B cell (primary cell): ENCODE results near the gene INSC. TPM values are rescaled to one million over a fixed set of nuclear protein-coding genes. Genes with fewer than 3 reads are reported as not detected.

Experiments used
- ATAC-seq: fragments of 200-7000 bp; cut with Tn5 transposase; one replicate; pipeline ENCODE4 v1.10.0; 2021; ENCODE audit warnings: low read depth, mild to moderate bottlenecking, moderate number of reproducible peaks, moderate library complexity
- CTCF ChIA-PET: fragments of 350-600 bp; sonication (Branson Sonifier 250); formaldehyde crosslinking; loops from one replicate; lab custom pipeline; 2021; ENCODE audit warnings: antibody characterized with exemption, inconsistent platforms; lab: Charles Lee
- POLR2A ChIA-PET: fragments of 350-600 bp; sonication (Branson Sonifier 250); formaldehyde crosslinking; loops from one replicate; lab custom pipeline; 2021; ENCODE audit warnings: antibody characterized with exemption; lab: Charles Lee
- DNase-seq: peaks from one replicate; pipeline ENCODE4 v3.0.0; 2013
- H2AFZ ChIP-seq: 2 replicates; pipeline ENCODE4 v1.6.1; 2012; ENCODE audit warnings: mild to moderate bottlenecking, low read depth, low read length; ENCODE audit not compliant: insufficient read depth, poor library complexity, severe bottlenecking
- H3K27ac ChIP-seq, 2 donors: 1 replicate in 1 of 2; 2 replicates in 1 of 2; pipeline ENCODE4 v1.5.1; 2012 to 2013; ENCODE audit warnings: low read length in 2 of 2, mild to moderate bottlenecking in 2 of 2, moderate library complexity in 1 of 2
- H3K27me3 ChIP-seq, 4 experiments: fragments of 200-600 bp in 1 of 4; sonication (generic) in 1 of 4; replicated peaks in 1 of 4; 1 replicate in 2 of 4; 2 replicates in 2 of 4; pipeline versions ENCODE4 v1.6.1 to v1.7.0; 2013 to 2016; ENCODE audit warnings: low read length in 3 of 4, mild to moderate bottlenecking in 2 of 4, mixed read lengths in 1 of 4, moderate library complexity in 1 of 4; ENCODE audit not compliant: insufficient read depth in 4 of 4, control insufficient read depth in 3 of 4; ENCODE audit errors: control extremely low read depth in 1 of 4
- H3K36me3 ChIP-seq, 2 experiments: replicated peaks in 1 of 2; 1 replicate in 1 of 2; 2 replicates in 1 of 2; pipeline versions ENCODE4 v1.6.1 to v1.7.1; 2013; ENCODE audit warnings: low read length in 1 of 2; ENCODE audit not compliant: insufficient read depth in 2 of 2, control insufficient read depth in 1 of 2; ENCODE audit errors: control extremely low read depth in 1 of 2, extremely low read depth in 1 of 2
- H3K4me1 ChIP-seq, 2 donors: fragments of 200-600 bp in 1 of 2; sonication (generic) in 1 of 2; 1 replicate in 1 of 2; 2 replicates in 1 of 2; pipeline versions ENCODE4 v1.5.1 to v1.6.1; 2013 to 2017; ENCODE audit warnings: low read length in 2 of 2; ENCODE audit not compliant: control insufficient read depth in 2 of 2, insufficient read depth in 2 of 2
- H3K4me2 ChIP-seq: replicated peaks from 2 replicates; pipeline ENCODE3; 2012; ENCODE audit warnings: mild to moderate bottlenecking, low read depth, low read length; ENCODE audit not compliant: poor library complexity, severe bottlenecking
- H3K4me3 ChIP-seq, 5 experiments: fragments of 200-600 bp in 1 of 5; sonication (generic) in 1 of 5; 1 replicate in 3 of 5; 2 replicates in 2 of 5; pipeline versions ENCODE4 v1.5.1 to v1.7.0; 2011 to 2016; ENCODE audit warnings: low read length in 4 of 5, mild to moderate bottlenecking in 4 of 5, low read depth in 2 of 5, control low read depth in 1 of 5, moderate library complexity in 1 of 5; ENCODE audit not compliant: insufficient read depth in 1 of 5; ENCODE audit errors: control extremely low read depth in 1 of 5, extremely low read depth in 1 of 5
- H3K79me2 ChIP-seq: fragments of 200-600 bp; sonication (generic); one replicate; pipeline ENCODE4 v1.6.0; 2016; ENCODE audit warnings: low read length; ENCODE audit not compliant: control insufficient read depth, insufficient read depth
- H3K9ac ChIP-seq: fragments of 200-600 bp; sonication (generic); 2 replicates; pipeline ENCODE4 v1.6.1; 2017; ENCODE audit warnings: mild to moderate bottlenecking, low read length, moderate library complexity
- H3K9me3 ChIP-seq, 3 donors: one replicate each; pipeline versions ENCODE4 v1.6.1 to v1.7.1; 2013; ENCODE audit warnings: low read length in 2 of 3; ENCODE audit not compliant: control insufficient read depth in 2 of 3, insufficient read depth in 1 of 3; ENCODE audit errors: control extremely low read depth in 1 of 3
- H4K20me1 ChIP-seq: 2 replicates; pipeline ENCODE4 v1.6.0; 2012; ENCODE audit warnings: mild to moderate bottlenecking, low read length; ENCODE audit not compliant: insufficient read depth, control insufficient read depth, poor library complexity, severe bottlenecking
- H3K27ac Mint-ChIP-seq: one replicate; pipeline ENCODE4 v1.8.0; 2021; ENCODE audit warnings: mixed read lengths
- H3K27me3 Mint-ChIP-seq: one replicate; pipeline ENCODE4 v1.8.0; 2021; ENCODE audit warnings: mixed read lengths
- H3K4me1 Mint-ChIP-seq: one replicate; pipeline ENCODE4 v1.8.0; 2021; ENCODE audit warnings: mixed read lengths
- H3K4me3 Mint-ChIP-seq: one replicate; pipeline ENCODE4 v1.8.0; 2021; ENCODE audit warnings: mixed read lengths
- H3K9me3 Mint-ChIP-seq: one replicate; pipeline ENCODE4 v1.8.0; 2022; ENCODE audit warnings: mixed read lengths; ENCODE audit not compliant: insufficient read depth
- EZH2 ChIP-seq: IDR thresholded peaks from 2 replicates; pipeline ENCODE4 v1.6.1; 2012; ENCODE audit warnings: borderline replicate concordance, low read depth, mild to moderate bottlenecking, moderate library complexity, low read length; ENCODE audit not compliant: insufficient read depth, poor library complexity, severe bottlenecking
- WGBS: methylation state at CpG from one replicate; pipeline ENCODE4 v1.1.5; 2013; ENCODE audit warnings: missing lambda C conversion rate; ENCODE audit not compliant: insufficient coverage; 5-methylcytosine and 5-hydroxymethylcytosine counted together
- intact Hi-C: fragments of 100-400 bp; cut with micrococcal nuclease; formaldehyde crosslinking; loops from one replicate; pipeline ENCODE4 v1.10.0; 2022
- polyA plus RNA-seq: library from polyadenylated mRNA; depleted of rRNA; stranded (reverse); fragments of >200 nt; gene quantifications from 2 replicates; pipeline ENCODE4 v1.2.3, GENCODE V29; 2012
- total RNA-seq, 2 donors: library from RNA; stranded (reverse); fragments of 120-200 nt in 1 of 2; gene quantifications; 1 replicate in 1 of 2; 2 replicates in 1 of 2; pipeline versions ENCODE4 v1.2.3 to v1.2.4, GENCODE V29; 2013 to 2022
- TF ChIP-seq, protein P1 (sequence below): fragments of 200-600 bp; IDR thresholded peaks from one replicate; pipeline ENCODE4 v1.8.0; 2022; ENCODE audit warnings: antibody characterized with exemption, mild to moderate bottlenecking

INSC gene
- total and polyA plus RNA-seq, 2 donors (not counting 1 experiment from before 2014, with no cell fraction given), result 0.10 TPM; not detected in 1

DNA sequence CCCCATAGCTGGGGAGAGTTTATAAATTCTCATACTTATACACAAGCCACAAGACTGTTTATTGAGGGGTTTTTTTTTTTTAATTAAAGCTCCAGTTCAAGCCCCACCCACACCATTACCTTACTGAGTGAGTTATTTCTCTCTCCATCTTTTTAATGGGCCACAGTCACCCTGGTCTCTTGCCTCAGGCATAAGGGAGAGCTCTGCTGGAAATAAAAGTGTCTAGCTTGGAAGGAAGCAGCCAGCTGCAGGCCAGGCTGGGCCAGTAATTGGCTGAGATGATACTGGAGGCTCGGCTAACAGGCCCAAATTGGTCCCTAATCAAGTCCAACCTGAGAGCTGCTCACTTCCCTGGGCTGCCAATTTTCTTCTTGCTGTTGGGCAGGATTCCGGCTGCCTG, 174.1 kb downstream of the INSC start:
- Mint-ChIP-seq H3K27me3 (peaks cover 4% of the 10 kb centered on the region), H3K4me3 (no peak overlapping the region), H3K27ac (no peak overlapping the region), H3K9me3 (no peaks in the 10 kb centered on the region), H3K4me1 (no peaks in the 10 kb centered on the region)
- intact Hi-C loops, result no loop called here
- H4K20me1 ChIP-seq, result no peaks in the 10 kb centered on the region
- H3K9me3 ChIP-seq, result no peaks in the 10 kb centered on the region
- DNase-seq (no peak), ATAC-seq (no peak)
- H3K4me1 ChIP-seq, result no peaks in the 10 kb centered on the region
- 91% methylated on average over 1 of the region's 2 CpGs for WGBS
- no peak overlapping the region for H3K27ac ChIP-seq
- H3K79me2 ChIP-seq, result no peaks in the 10 kb centered on the region
- H2AFZ ChIP-seq, result no peak overlapping the region
- no peaks in the 10 kb centered on the region for H3K36me3 ChIP-seq
- H3K9ac ChIP-seq, result no peak overlapping the region
- TF ChIP-seq EZH2, result no peak
- TF ChIP-seq, protein P1, sequence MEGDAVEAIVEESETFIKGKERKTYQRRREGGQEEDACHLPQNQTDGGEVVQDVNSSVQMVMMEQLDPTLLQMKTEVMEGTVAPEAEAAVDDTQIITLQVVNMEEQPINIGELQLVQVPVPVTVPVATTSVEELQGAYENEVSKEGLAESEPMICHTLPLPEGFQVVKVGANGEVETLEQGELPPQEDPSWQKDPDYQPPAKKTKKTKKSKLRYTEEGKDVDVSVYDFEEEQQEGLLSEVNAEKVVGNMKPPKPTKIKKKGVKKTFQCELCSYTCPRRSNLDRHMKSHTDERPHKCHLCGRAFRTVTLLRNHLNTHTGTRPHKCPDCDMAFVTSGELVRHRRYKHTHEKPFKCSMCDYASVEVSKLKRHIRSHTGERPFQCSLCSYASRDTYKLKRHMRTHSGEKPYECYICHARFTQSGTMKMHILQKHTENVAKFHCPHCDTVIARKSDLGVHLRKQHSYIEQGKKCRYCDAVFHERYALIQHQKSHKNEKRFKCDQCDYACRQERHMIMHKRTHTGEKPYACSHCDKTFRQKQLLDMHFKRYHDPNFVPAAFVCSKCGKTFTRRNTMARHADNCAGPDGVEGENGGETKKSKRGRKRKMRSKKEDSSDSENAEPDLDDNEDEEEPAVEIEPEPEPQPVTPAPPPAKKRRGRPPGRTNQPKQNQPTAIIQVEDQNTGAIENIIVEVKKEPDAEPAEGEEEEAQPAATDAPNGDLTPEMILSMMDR, result no peak
- no peak overlapping the region for H3K4me3 ChIP-seq
- CTCF ChIA-PET, result no interaction called here
- H3K4me2 ChIP-seq, result no peak overlapping the region
- no peaks in the 10 kb centered on the region for H3K27me3 ChIP-seq
- POLR2A ChIA-PET, result no interaction called here

DNA sequence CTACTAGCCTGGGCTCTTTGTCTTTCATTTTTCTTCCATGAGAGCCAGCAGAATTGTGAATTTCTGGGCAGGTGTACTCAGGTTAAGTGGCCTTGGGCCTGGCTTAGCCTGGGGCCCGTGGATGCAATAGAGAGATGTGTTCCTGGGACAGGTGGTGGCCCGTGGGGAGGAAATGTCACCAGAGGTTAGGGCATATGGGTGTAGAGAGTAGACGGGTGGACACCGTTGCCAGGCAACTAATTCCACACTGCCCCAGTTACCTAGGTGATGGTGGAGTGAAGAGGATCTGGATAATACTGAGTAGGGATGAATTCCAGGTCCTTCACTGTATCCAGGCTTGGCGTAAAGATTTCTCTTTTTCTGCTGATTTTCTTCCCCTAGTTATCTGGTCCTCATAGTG, 175.0 kb downstream of the INSC start:
- POLR2A ChIA-PET, result no interaction called here
- intact Hi-C loops, result no loop called here
- DNase-seq (no peak), ATAC-seq (no peak)
- no peaks in the 10 kb centered on the region for H3K36me3 ChIP-seq
- H3K27ac Mint-ChIP-seq, result no peak overlapping the region
- CTCF ChIA-PET, result no interaction called here
- peaks cover 6% of the 10 kb centered on the region for H3K27me3 Mint-ChIP-seq
- no peak overlapping the region for H3K4me3 ChIP-seq
- no peak overlapping the region for H3K27ac ChIP-seq
- no peaks in the 10 kb centered on the region for H3K79me2 ChIP-seq
- H3K4me1 ChIP-seq, result no peaks in the 10 kb centered on the region
- H3K9ac ChIP-seq, result no peak overlapping the region
- no peaks in the 10 kb centered on the region for H3K27me3 ChIP-seq
- no peaks in the 10 kb centered on the region for H4K20me1 ChIP-seq
- H2AFZ ChIP-seq, result no peak overlapping the region
- no peaks in the 10 kb centered on the region for H3K9me3 Mint-ChIP-seq
- no peak overlapping the region for H3K4me3 Mint-ChIP-seq
- WGBS, result 80% methylated on average over 4 of the region's 5 CpGs
- no peak for TF ChIP-seq EZH2
- TF ChIP-seq, protein P1, result no peak
- no peak overlapping the region for H3K4me2 ChIP-seq
- no peaks in the 10 kb centered on the region for H3K4me1 Mint-ChIP-seq
- no peaks in the 10 kb centered on the region for H3K9me3 ChIP-seq
